CD14-positive monocyte (primary cell): ENCODE results near the gene IGSF10. TPM values are rescaled to one million over a fixed set of nuclear protein-coding genes. Genes with fewer than 3 reads are reported as not detected.
A peak's percentile ranks its signal among the peaks of the same experiment; 100 is the strongest.

ENCODE experiments used
- DNase-seq, 3 donors: peaks; one replicate each; pipeline ENCODE4 v3.0.0-alpha.2; 2011 to 2022
- H2AFZ ChIP-seq: 2 replicates; pipeline ENCODE4 v1.6.0; 2012; ENCODE audit warnings: mild to moderate bottlenecking, low read depth, low read length, inconsistent platforms; ENCODE audit not compliant: insufficient read depth, poor library complexity, severe bottlenecking
- H3K27ac ChIP-seq, 2 donors: 1 replicate in 1 of 2; 2 replicates in 1 of 2; pipeline ENCODE4 v1.5.1; 2012 to 2013; ENCODE audit warnings: low read length in 2 of 2, control low read depth in 1 of 2, inconsistent platforms in 1 of 2, low read depth in 1 of 2, mild to moderate bottlenecking in 1 of 2
- H3K27me3 ChIP-seq, 2 donors: one replicate each; pipeline versions ENCODE4 v1.6.0 to v1.6.1; 2011 to 2013; ENCODE audit warnings: low read length in 2 of 2; ENCODE audit not compliant: control insufficient read depth in 2 of 2, insufficient read depth in 2 of 2
- H3K36me3 ChIP-seq, 2 donors: replicated peaks in 1 of 2; 1 replicate in 1 of 2; 2 replicates in 1 of 2; pipeline versions ENCODE4 v1.5.1 to v1.6.1; 2012 to 2013; ENCODE audit warnings: low read length in 2 of 2, control low read depth in 1 of 2, inconsistent platforms in 1 of 2, mild to moderate bottlenecking in 1 of 2; ENCODE audit not compliant: insufficient read depth in 2 of 2, control insufficient read depth in 1 of 2
- H3K4me1 ChIP-seq, 2 donors: 1 replicate in 1 of 2; 2 replicates in 1 of 2; pipeline versions ENCODE4 v1.5.1 to v1.6.1; 2012 to 2013; ENCODE audit warnings: low read length in 2 of 2, control low read depth in 1 of 2, inconsistent platforms in 1 of 2, mild to moderate bottlenecking in 1 of 2, moderate library complexity in 1 of 2; ENCODE audit not compliant: insufficient read depth in 2 of 2, control insufficient read depth in 1 of 2
- H3K4me2 ChIP-seq: replicated peaks from 2 replicates; pipeline ENCODE3; 2012; ENCODE audit warnings: low read length, moderate library complexity, mild to moderate bottlenecking; ENCODE audit not compliant: poor library complexity, severe bottlenecking; ENCODE audit errors: extremely low read depth
- H3K4me3 ChIP-seq, 3 experiments: fragments of 200-600 bp in 1 of 3; sonication (generic) in 1 of 3; replicated peaks in 1 of 3; 1 replicate in 2 of 3; 2 replicates in 1 of 3; pipeline ENCODE4 v1.5.1; 2011 to 2013; ENCODE audit warnings: low read length in 3 of 3, mild to moderate bottlenecking in 3 of 3, control low read depth in 2 of 3, low read depth in 2 of 3, inconsistent platforms in 1 of 3, moderate library complexity in 1 of 3
- H3K79me2 ChIP-seq: 2 replicates; pipeline ENCODE4 v1.6.0; 2012; ENCODE audit warnings: mild to moderate bottlenecking, control low read depth, inconsistent platforms, low read length, moderate library complexity; ENCODE audit not compliant: insufficient read depth
- H3K9ac ChIP-seq: 2 replicates; pipeline ENCODE4 v1.6.0; 2017; ENCODE audit warnings: low read length, mild to moderate bottlenecking; ENCODE audit not compliant: insufficient read depth, poor library complexity, severe bottlenecking
- H3K9me3 ChIP-seq, 2 donors: replicated peaks in 1 of 2; 1 replicate in 1 of 2; 2 replicates in 1 of 2; pipeline versions ENCODE4 v1.5.1 to v1.6.1; 2012 to 2013; ENCODE audit warnings: low read length in 2 of 2, control low read depth in 1 of 2; ENCODE audit not compliant: control insufficient read depth in 1 of 2, insufficient read depth in 1 of 2
- H4K20me1 ChIP-seq: 2 replicates; pipeline ENCODE4 v1.6.0; 2012; ENCODE audit warnings: mild to moderate bottlenecking, low read length, control low read depth, moderate library complexity; ENCODE audit not compliant: insufficient read depth
- H3K27ac Mint-ChIP-seq, 7 donors: one replicate each; pipeline ENCODE4 v1.8.0; 2020; ENCODE audit warnings: mild to moderate bottlenecking in 7 of 7, mixed read lengths in 7 of 7, moderate library complexity in 6 of 7, inconsistent platforms in 2 of 7
- H3K27me3 Mint-ChIP-seq, 3 donors: one replicate each; pipeline ENCODE4 v1.8.0; 2021 to 2022; ENCODE audit warnings: low read depth in 3 of 3, mild to moderate bottlenecking in 3 of 3, mixed read lengths in 3 of 3, moderate library complexity in 3 of 3, inconsistent platforms in 1 of 3
- H3K36me3 Mint-ChIP-seq, 2 donors: one replicate each; pipeline ENCODE4 v1.8.0; 2020; ENCODE audit warnings: mixed read lengths in 2 of 2, inconsistent platforms in 1 of 2, mild to moderate bottlenecking in 1 of 2
- H3K4me1 Mint-ChIP-seq: one replicate; pipeline ENCODE4 v1.8.0; 2020; ENCODE audit warnings: mild to moderate bottlenecking, mixed read lengths
- H3K4me3 Mint-ChIP-seq, 2 donors: one replicate each; pipeline ENCODE4 v1.8.0; 2020; ENCODE audit warnings: mild to moderate bottlenecking in 2 of 2, mixed read lengths in 2 of 2, moderate library complexity in 1 of 2
- H3K9me3 Mint-ChIP-seq, 7 donors: one replicate each; pipeline ENCODE4 v1.8.0; 2020 to 2022; ENCODE audit warnings: mixed read lengths in 7 of 7, mild to moderate bottlenecking in 6 of 7, moderate library complexity in 6 of 7, inconsistent platforms in 2 of 7
- WGBS: methylation state at CpG from one replicate; pipeline ENCODE4 v1.1.5; 2013; ENCODE audit warnings: missing lambda C conversion rate; ENCODE audit not compliant: insufficient coverage; 5-methylcytosine and 5-hydroxymethylcytosine counted together
- intact Hi-C, 2 donors: fragments of 100-400 bp; cut with micrococcal nuclease; formaldehyde crosslinking; loops; one replicate each; pipeline versions ENCODE4 v1.15.0 to v1.15.1; 2023
- polyA plus RNA-seq, 3 donors: library from polyadenylated mRNA; depleted of rRNA in 1 of 3; unstranded in 2 of 3; stranded (reverse) in 1 of 3; fragments of 300-500 nt in 2 of 3; fragments of >200 nt in 1 of 3; fragmentation: Illumina TruSeq in 2 of 3; gene quantifications; 1 replicate in 2 of 3; 2 replicates in 1 of 3; pipeline ENCODE4 v1.2.3, GENCODE V29; 2012 to 2021
- TF ChIP-seq, protein P1 (sequence below): fragments of 200-600 bp; IDR thresholded peaks from one replicate; pipeline ENCODE4 v1.8.0; 2022; ENCODE audit warnings: antibody characterized with exemption, mild to moderate bottlenecking

IGSF10 gene
- polyA plus RNA-seq, 3 donors: 0.05 to 0.29 TPM; not detected in 1

DNA sequence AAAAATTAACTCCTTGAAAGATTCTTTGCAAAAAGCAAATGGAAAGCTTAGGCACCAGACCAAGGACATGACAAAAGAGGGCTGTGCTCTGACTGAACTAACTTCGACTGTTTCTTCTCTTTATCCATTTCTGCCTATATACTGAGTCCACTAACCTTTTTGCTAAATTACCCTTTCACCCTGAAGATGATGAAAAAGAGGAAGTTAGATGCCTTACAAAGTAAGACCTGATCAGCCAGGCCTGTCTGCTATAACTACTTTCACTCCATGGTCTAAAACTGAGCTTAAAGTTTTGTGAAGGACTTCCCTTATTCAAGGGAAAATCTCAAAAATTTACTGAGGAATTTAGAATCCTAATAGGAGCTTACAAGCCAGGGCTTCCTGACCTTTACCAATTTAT is 6.2 kb upstream of the IGSF10 start:
- peaks cover 4 to 5% of the 10 kb centered on the region in 2 donors for H3K27me3 ChIP-seq
- no peaks in the 10 kb centered on the region for H3K9me3 ChIP-seq
- H4K20me1 ChIP-seq: no peaks in the 10 kb centered on the region
- H3K4me1 ChIP-seq: no peaks in the 10 kb centered on the region
- Mint-ChIP-seq H3K9me3 (peaks cover 0 to 3% (median 0%) of the 10 kb centered on the region in 7 donors), H3K36me3 (no peaks in the 10 kb centered on the region), H3K27me3 (peaks cover 0 to 3% (median 1%) of the 10 kb centered on the region in 3 donors), H3K4me3 (no peak overlapping the region), H3K4me1 (no peaks in the 10 kb centered on the region), H3K27ac (no peak overlapping the region)
- intact Hi-C loops: no loop called here
- no CpG with 5 or more reads among the region's 1 CpG for WGBS
- no peaks in the 10 kb centered on the region for H3K36me3 ChIP-seq
- TF ChIP-seq, protein P1, sequence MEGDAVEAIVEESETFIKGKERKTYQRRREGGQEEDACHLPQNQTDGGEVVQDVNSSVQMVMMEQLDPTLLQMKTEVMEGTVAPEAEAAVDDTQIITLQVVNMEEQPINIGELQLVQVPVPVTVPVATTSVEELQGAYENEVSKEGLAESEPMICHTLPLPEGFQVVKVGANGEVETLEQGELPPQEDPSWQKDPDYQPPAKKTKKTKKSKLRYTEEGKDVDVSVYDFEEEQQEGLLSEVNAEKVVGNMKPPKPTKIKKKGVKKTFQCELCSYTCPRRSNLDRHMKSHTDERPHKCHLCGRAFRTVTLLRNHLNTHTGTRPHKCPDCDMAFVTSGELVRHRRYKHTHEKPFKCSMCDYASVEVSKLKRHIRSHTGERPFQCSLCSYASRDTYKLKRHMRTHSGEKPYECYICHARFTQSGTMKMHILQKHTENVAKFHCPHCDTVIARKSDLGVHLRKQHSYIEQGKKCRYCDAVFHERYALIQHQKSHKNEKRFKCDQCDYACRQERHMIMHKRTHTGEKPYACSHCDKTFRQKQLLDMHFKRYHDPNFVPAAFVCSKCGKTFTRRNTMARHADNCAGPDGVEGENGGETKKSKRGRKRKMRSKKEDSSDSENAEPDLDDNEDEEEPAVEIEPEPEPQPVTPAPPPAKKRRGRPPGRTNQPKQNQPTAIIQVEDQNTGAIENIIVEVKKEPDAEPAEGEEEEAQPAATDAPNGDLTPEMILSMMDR: no peak
- H3K9ac ChIP-seq: no peak overlapping the region
- no peak overlapping the region for H3K4me3 ChIP-seq
- H3K79me2 ChIP-seq: no peaks in the 10 kb centered on the region
- H3K27ac ChIP-seq: no peak overlapping the region
- H3K4me2 ChIP-seq: no peak overlapping the region
- DNase-seq: peak in 1 of 3 donors; percentile 15
- H2AFZ ChIP-seq: no peak overlapping the region

DNA sequence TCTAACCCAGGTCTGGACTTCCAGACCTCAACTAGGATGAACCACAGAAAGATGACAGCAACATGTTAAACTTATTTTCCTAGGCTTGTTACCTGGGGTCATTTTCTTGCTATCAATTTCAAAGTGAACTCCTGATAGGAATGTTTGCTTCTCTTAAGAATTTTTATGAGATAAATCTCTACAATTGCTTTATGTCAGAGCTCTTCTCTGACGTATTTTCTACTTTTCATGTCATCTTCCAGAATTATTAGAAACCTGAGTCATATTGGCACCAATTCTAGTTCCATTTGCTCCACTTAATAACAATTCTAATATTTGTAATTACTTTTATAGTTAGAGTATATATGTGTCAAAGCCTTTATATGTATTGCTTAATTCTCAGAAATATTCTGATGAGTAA is 2.1 kb upstream of the IGSF10 start:
- no peaks in the 10 kb centered on the region for H3K36me3 ChIP-seq
- intact Hi-C loops: no loop called here
- Mint-ChIP-seq H3K4me1 (peaks cover 8% of the 10 kb centered on the region), H3K27ac (no peak overlapping the region), H3K27me3 (peaks cover 23 to 30% (median 24%) of the 10 kb centered on the region in 3 donors), H3K9me3 (no peaks in the 10 kb centered on the region), H3K36me3 (peaks cover 0 to 2% of the 10 kb centered on the region in 2 donors), H3K4me3 (no peak overlapping the region)
- WGBS: no CpG with 5 or more reads among the region's 1 CpG
- no peak overlapping the region for H3K9ac ChIP-seq
- no peak overlapping the region for H2AFZ ChIP-seq
- TF ChIP-seq, protein P1: no peak
- H3K79me2 ChIP-seq: no peaks in the 10 kb centered on the region
- peaks cover 17 to 30% of the 10 kb centered on the region in 2 donors for H3K27me3 ChIP-seq
- no peak overlapping the region for H3K27ac ChIP-seq
- no peaks in the 10 kb centered on the region for H3K9me3 ChIP-seq
- DNase-seq: no peak
- H3K4me2 ChIP-seq: no peak overlapping the region
- H4K20me1 ChIP-seq: no peaks in the 10 kb centered on the region
- peaks cover 0 to 4% of the 10 kb centered on the region in 2 donors for H3K4me1 ChIP-seq
- no peak overlapping the region for H3K4me3 ChIP-seq
